NCI-H524 (cell line): ENCODE data around the gene ABT1.

Experiments
- DNase-seq, 2 experiments: peaks; one replicate each; lab custom pipeline; 2025; lab: John Stamatoyannopoulos, UW

The ABT1 gene

GRCh38 chr6:26575494-26575939 is 21.2 kb upstream of the ABT1 start:
- DNase-seq = no peak

GRCh38 chr6:26576407-26576843 is 20.3 kb upstream of the ABT1 start:
- no peak for DNase-seq

- DNase-seq = peak; percentile 12 to 58
Observed at GRCh38 chr6:26576929-26577719, 19.6 kb upstream of the ABT1 start.

GRCh38 chr6:26577720-26578072 is 19.1 kb upstream of the ABT1 start:
- no peak for DNase-seq

GRCh38 chr6:26578279-26578678 is 18.5 kb upstream of the ABT1 start:
- no peak for DNase-seq

GRCh38 chr6:26578741-26579140 is 18.0 kb upstream of the ABT1 start:
- no peak for DNase-seq

GRCh38 chr6:26581164-26581915 is 15.4 kb upstream of the ABT1 start:
- DNase-seq = no peak

- no peak for DNase-seq
Observed at GRCh38 chr6:26588965-26589364, 7.8 kb upstream of the ABT1 start.

- peak; percentile 14 to 50 for DNase-seq
Observed at GRCh38 chr6:26592649-26593048, 4.1 kb upstream of the ABT1 start.

- no peak for DNase-seq
Observed at GRCh38 chr6:26593278-26594130, 3.2 kb upstream of the ABT1 start.

- DNase-seq = no peak
Observed at GRCh38 chr6:26594131-26594498, 2.6 kb upstream of the ABT1 start.

GRCh38 chr6:26594730-26595632 is 1.8 kb upstream of the ABT1 start:
- DNase-seq = peak; percentile 10 to 57

GRCh38 chr6:26595669-26596269 is 984 bp upstream of the ABT1 start:
- DNase-seq = peak; percentile 90 to 94

- DNase-seq = no peak
Observed at GRCh38 chr6:26597389-26597766, 625 bp downstream of the ABT1 start.

- DNase-seq = no peak
Observed at GRCh38 chr6:26597821-26598220, 1.1 kb downstream of the ABT1 start.

GRCh38 chr6:26598267-26598666 is 1.5 kb downstream of the ABT1 start:
- no peak for DNase-seq

- DNase-seq = no peak
Observed at GRCh38 chr6:26599134-26599533, 2.4 kb downstream of the ABT1 start.

- no peak for DNase-seq
Observed at GRCh38 chr6:26599591-26599990, 2.8 kb downstream of the ABT1 start.

- DNase-seq = no peak
Observed at GRCh38 chr6:26600759-26601158, 4.0 kb downstream of the ABT1 start.

GRCh38 chr6:26602262-26602661 is 5.5 kb downstream of the ABT1 start:
- DNase-seq = no peak

GRCh38 chr6:26604026-26604425 is 7.3 kb downstream of the ABT1 start:
- DNase-seq = no peak
